Osteoblast (primary cell): ENCODE data around the gene GH1. TPM values are rescaled to one million over a fixed set of nuclear protein-coding genes. Genes with fewer than 3 reads are reported as not detected.
"Not testable (repeated sequence)": the region's sequence is repeated elsewhere in the genome, so short reads cannot be mapped to it uniquely, and the experiment has no call there.

Experiments
- DNase-seq: peaks from one replicate; pipeline ENCODE4 v3.0.0; 2011; ENCODE audit warnings: low spot score, mixed read lengths; ENCODE audit not compliant: insufficient read length; ENCODE audit errors: missing footprints
- H2AFZ ChIP-seq: 2 replicates; pipeline ENCODE4 v1.6.0; 2011; ENCODE audit warnings: mild to moderate bottlenecking, low read length
- H3K27ac ChIP-seq: 2 replicates; pipeline ENCODE4 v1.5.1; 2011; ENCODE audit warnings: mild to moderate bottlenecking, low read depth, low read length, moderate library complexity
- H3K27me3 ChIP-seq: 2 replicates; pipeline ENCODE4 v1.6.0; 2012; ENCODE audit warnings: mild to moderate bottlenecking, control low read depth, inconsistent platforms, low read length, moderate library complexity; ENCODE audit not compliant: insufficient read depth
- H3K36me3 ChIP-seq: 2 replicates; pipeline ENCODE4 v1.5.1; 2011; ENCODE audit warnings: mild to moderate bottlenecking, low read length, control low read depth, moderate library complexity; ENCODE audit not compliant: insufficient read depth
- H3K4me1 ChIP-seq: 2 replicates; pipeline ENCODE4 v1.5.1; 2011; ENCODE audit warnings: mild to moderate bottlenecking, low read length, control low read depth, moderate library complexity; ENCODE audit not compliant: insufficient read depth
- H3K4me2 ChIP-seq: 2 replicates; pipeline ENCODE4 v1.6.0; 2011; ENCODE audit warnings: mild to moderate bottlenecking, low read length; ENCODE audit not compliant: insufficient read depth
- H3K4me3 ChIP-seq: fragments of 200-600 bp; sonication (generic); 3 replicates; pipeline ENCODE4 v1.5.1; 2012; ENCODE audit warnings: mild to moderate bottlenecking, low read length, inconsistent platforms; ENCODE audit not compliant: insufficient read depth
- H3K79me2 ChIP-seq: 2 replicates; pipeline ENCODE4 v1.6.0; 2012; ENCODE audit warnings: mild to moderate bottlenecking, low read length, control low read depth, inconsistent platforms; ENCODE audit not compliant: insufficient read depth
- H3K9me3 ChIP-seq: 2 replicates; pipeline ENCODE4 v1.5.1; 2011; ENCODE audit warnings: low read depth, low read length, control low read depth
- H4K20me1 ChIP-seq: 2 replicates; pipeline ENCODE4 v1.6.0; 2012; ENCODE audit warnings: mild to moderate bottlenecking, low read length, control low read depth; ENCODE audit not compliant: insufficient read depth
- total RNA-seq: library from RNA; depleted of rRNA; stranded (reverse); fragments of >200 nt; gene quantifications from 2 replicates; pipeline ENCODE4 v1.2.3, GENCODE V29; 2012
- TF ChIP-seq, protein P1 (sequence below): IDR thresholded peaks from 2 replicates; pipeline ENCODE4 v1.5.1; 2011; ENCODE audit warnings: mild to moderate bottlenecking, low read depth, low read length, moderate library complexity; ENCODE audit errors: extremely low read depth

Gene GH1
- total RNA-seq, 1 donor = not detected

GRCh38 chr17:63903787-63904201 is 14.8 kb downstream of the GH1 start:
- H3K36me3 ChIP-seq, DNase-seq, H2AFZ ChIP-seq, H3K4me3 ChIP-seq, H3K4me2 ChIP-seq, H3K79me2 ChIP-seq, H4K20me1 ChIP-seq, H3K4me1 ChIP-seq, H3K27me3 ChIP-seq, H3K27ac ChIP-seq, H3K9me3 ChIP-seq: not testable (repeated sequence)
- TF ChIP-seq, protein P1, sequence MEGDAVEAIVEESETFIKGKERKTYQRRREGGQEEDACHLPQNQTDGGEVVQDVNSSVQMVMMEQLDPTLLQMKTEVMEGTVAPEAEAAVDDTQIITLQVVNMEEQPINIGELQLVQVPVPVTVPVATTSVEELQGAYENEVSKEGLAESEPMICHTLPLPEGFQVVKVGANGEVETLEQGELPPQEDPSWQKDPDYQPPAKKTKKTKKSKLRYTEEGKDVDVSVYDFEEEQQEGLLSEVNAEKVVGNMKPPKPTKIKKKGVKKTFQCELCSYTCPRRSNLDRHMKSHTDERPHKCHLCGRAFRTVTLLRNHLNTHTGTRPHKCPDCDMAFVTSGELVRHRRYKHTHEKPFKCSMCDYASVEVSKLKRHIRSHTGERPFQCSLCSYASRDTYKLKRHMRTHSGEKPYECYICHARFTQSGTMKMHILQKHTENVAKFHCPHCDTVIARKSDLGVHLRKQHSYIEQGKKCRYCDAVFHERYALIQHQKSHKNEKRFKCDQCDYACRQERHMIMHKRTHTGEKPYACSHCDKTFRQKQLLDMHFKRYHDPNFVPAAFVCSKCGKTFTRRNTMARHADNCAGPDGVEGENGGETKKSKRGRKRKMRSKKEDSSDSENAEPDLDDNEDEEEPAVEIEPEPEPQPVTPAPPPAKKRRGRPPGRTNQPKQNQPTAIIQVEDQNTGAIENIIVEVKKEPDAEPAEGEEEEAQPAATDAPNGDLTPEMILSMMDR = peak; percentile 33

DNA sequence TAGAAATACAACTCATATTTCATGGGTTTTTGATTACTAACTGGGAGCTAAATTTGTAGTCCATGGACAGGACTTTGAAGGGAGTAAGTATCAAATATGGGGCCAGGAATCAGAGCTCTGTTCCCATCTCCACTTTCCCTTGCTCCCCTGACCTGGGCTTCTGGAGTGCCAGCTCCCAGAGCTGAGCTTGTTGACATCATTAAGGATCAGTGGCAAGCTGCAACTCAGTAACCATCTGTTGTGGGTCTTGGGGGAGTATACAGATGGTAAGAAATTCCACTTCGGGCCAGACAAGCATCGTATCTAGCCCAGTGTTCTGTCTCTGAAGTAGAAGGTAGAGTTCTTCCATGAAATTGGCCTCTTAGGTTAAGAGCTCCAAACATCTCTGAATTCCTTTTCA is 16.7 kb downstream of the GH1 start:
- not testable (repeated sequence) for DNase-seq, H3K27me3 ChIP-seq

DNA sequence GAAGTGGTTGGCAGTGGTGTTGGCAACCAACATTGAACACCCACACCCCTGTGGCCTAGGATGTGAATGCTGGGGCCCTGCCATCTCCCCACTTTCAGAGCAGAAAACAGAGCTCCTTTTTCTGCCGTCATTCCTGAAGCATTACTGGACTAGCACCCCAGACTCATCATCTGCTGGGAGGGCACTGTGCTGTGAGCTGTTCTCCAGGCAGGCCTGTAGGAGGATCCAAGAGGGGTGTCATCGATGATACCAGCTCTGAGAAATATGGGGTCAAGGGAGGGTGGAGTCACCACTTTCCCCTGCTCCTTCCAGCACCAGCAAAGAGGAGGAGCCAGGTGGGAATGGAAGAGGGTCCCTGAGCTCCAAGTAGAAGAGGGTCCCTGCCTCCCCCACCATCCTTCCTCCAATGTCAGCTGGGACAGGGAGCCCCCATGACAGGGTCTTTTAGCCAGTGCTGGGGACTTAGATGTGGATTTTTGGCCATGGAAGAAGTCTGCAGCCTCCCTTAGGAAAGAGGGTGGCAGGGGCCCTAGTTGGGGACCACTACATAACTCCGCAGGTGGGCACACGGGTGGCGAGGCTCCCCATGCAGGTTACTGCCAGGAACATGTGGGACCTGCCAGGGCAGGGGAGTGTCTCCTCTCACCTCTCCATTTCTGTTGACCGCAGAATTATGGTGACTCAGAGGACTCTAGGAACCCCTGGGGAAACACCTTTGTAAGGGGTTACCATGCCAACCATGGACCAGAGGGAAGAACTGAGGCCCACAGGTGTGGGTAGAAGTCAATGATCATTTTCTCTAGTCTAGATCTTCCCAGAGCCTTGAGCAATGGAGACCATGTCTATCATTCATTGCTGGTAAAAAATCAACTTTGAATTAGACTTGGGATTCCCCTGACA is 19.5 kb downstream of the GH1 start:
- not testable (repeated sequence) for H3K4me1 ChIP-seq, H2AFZ ChIP-seq, H3K4me2 ChIP-seq, H4K20me1 ChIP-seq, H3K27me3 ChIP-seq, H3K9me3 ChIP-seq, H3K36me3 ChIP-seq, H3K4me3 ChIP-seq, H3K79me2 ChIP-seq, H3K27ac ChIP-seq
- peak; percentile 69 for DNase-seq

More for the DNA sequence above, 16.7 kb downstream of the GH1 start:
- not testable (repeated sequence) for H3K9me3 ChIP-seq, H3K4me2 ChIP-seq, H3K4me3 ChIP-seq, H2AFZ ChIP-seq, H3K4me1 ChIP-seq, H3K79me2 ChIP-seq, H3K27ac ChIP-seq, H4K20me1 ChIP-seq, H3K36me3 ChIP-seq

GRCh38 chr17:63896524-63897354 is 21.9 kb downstream of the GH1 start, which contains the start of gene CSH1:
Gene CSH1, minus strand, starts transcription at chr17:63896574. Its CDS starts 63 bp downstream, at chr17:63896511.
- not testable (repeated sequence) for H4K20me1 ChIP-seq, H3K4me2 ChIP-seq, DNase-seq, H3K9me3 ChIP-seq, H3K27me3 ChIP-seq, H3K27ac ChIP-seq, H2AFZ ChIP-seq, H3K4me3 ChIP-seq, H3K79me2 ChIP-seq, H3K4me1 ChIP-seq, H3K36me3 ChIP-seq

DNA sequence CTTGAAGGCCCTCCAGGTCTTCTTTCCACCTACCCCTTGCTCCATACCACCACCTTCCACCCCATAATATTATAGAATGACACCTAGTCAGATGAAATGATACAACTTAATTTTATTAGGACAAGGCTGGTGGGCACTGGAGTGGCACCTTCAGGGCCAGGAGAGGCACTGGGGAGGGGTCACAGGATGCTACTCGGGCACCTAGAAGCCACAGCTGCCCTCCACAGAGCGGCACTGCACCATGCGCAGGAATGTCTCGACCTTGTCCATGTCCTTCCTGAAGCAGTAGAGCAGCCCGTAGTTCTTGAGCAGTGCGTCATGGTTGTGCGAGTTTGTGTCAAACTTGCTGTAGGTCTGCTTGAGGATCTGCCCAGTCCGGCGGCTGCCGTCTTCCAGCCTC is 23.8 kb downstream of the GH1 start:
- H3K4me2 ChIP-seq, H3K4me1 ChIP-seq, H2AFZ ChIP-seq, H3K4me3 ChIP-seq, H3K27ac ChIP-seq, H4K20me1 ChIP-seq, DNase-seq, H3K36me3 ChIP-seq, H3K79me2 ChIP-seq, H3K27me3 ChIP-seq, H3K9me3 ChIP-seq: not testable (repeated sequence)

GRCh38 chr17:63894021-63894420 is 24.6 kb downstream of the GH1 start:
- H2AFZ ChIP-seq, DNase-seq, H3K4me3 ChIP-seq: not testable (repeated sequence)

More at GRCh38 chr17:63894021-63894420, 24.6 kb downstream of the GH1 start:
- not testable (repeated sequence) for H3K79me2 ChIP-seq, H3K27me3 ChIP-seq, H3K4me2 ChIP-seq, H3K36me3 ChIP-seq, H3K9me3 ChIP-seq, H4K20me1 ChIP-seq, H3K4me1 ChIP-seq, H3K27ac ChIP-seq
